CD14-positive monocyte (primary cell): ENCODE data around the gene DCDC2. TPM values are rescaled to one million over a fixed set of nuclear protein-coding genes. Genes with fewer than 3 reads are reported as not detected.

Experiments
- DNase-seq, 3 donors: peaks; one replicate each; pipeline ENCODE4 v3.0.0-alpha.2; 2011 to 2022
- H2AFZ ChIP-seq: 2 replicates; pipeline ENCODE4 v1.6.0; 2012; ENCODE audit warnings: mild to moderate bottlenecking, low read depth, low read length, inconsistent platforms; ENCODE audit not compliant: insufficient read depth, poor library complexity, severe bottlenecking
- H3K27ac ChIP-seq, 2 donors: 1 replicate in 1 of 2; 2 replicates in 1 of 2; pipeline ENCODE4 v1.5.1; 2012 to 2013; ENCODE audit warnings: low read length in 2 of 2, control low read depth in 1 of 2, inconsistent platforms in 1 of 2, low read depth in 1 of 2, mild to moderate bottlenecking in 1 of 2
- H3K27me3 ChIP-seq, 2 donors: one replicate each; pipeline versions ENCODE4 v1.6.0 to v1.6.1; 2011 to 2013; ENCODE audit warnings: low read length in 2 of 2; ENCODE audit not compliant: control insufficient read depth in 2 of 2, insufficient read depth in 2 of 2
- H3K36me3 ChIP-seq, 2 donors: replicated peaks in 1 of 2; 1 replicate in 1 of 2; 2 replicates in 1 of 2; pipeline versions ENCODE4 v1.5.1 to v1.6.1; 2012 to 2013; ENCODE audit warnings: low read length in 2 of 2, control low read depth in 1 of 2, inconsistent platforms in 1 of 2, mild to moderate bottlenecking in 1 of 2; ENCODE audit not compliant: insufficient read depth in 2 of 2, control insufficient read depth in 1 of 2
- H3K4me1 ChIP-seq, 2 donors: 1 replicate in 1 of 2; 2 replicates in 1 of 2; pipeline versions ENCODE4 v1.5.1 to v1.6.1; 2012 to 2013; ENCODE audit warnings: low read length in 2 of 2, control low read depth in 1 of 2, inconsistent platforms in 1 of 2, mild to moderate bottlenecking in 1 of 2, moderate library complexity in 1 of 2; ENCODE audit not compliant: insufficient read depth in 2 of 2, control insufficient read depth in 1 of 2
- H3K4me2 ChIP-seq: replicated peaks from 2 replicates; pipeline ENCODE3; 2012; ENCODE audit warnings: low read length, moderate library complexity, mild to moderate bottlenecking; ENCODE audit not compliant: poor library complexity, severe bottlenecking; ENCODE audit errors: extremely low read depth
- H3K4me3 ChIP-seq, 3 experiments: fragments of 200-600 bp in 1 of 3; sonication (generic) in 1 of 3; replicated peaks in 1 of 3; 1 replicate in 2 of 3; 2 replicates in 1 of 3; pipeline ENCODE4 v1.5.1; 2011 to 2013; ENCODE audit warnings: low read length in 3 of 3, mild to moderate bottlenecking in 3 of 3, control low read depth in 2 of 3, low read depth in 2 of 3, inconsistent platforms in 1 of 3, moderate library complexity in 1 of 3
- H3K79me2 ChIP-seq: 2 replicates; pipeline ENCODE4 v1.6.0; 2012; ENCODE audit warnings: mild to moderate bottlenecking, control low read depth, inconsistent platforms, low read length, moderate library complexity; ENCODE audit not compliant: insufficient read depth
- H3K9ac ChIP-seq: 2 replicates; pipeline ENCODE4 v1.6.0; 2017; ENCODE audit warnings: low read length, mild to moderate bottlenecking; ENCODE audit not compliant: insufficient read depth, poor library complexity, severe bottlenecking
- H3K9me3 ChIP-seq, 2 donors: replicated peaks in 1 of 2; 1 replicate in 1 of 2; 2 replicates in 1 of 2; pipeline versions ENCODE4 v1.5.1 to v1.6.1; 2012 to 2013; ENCODE audit warnings: low read length in 2 of 2, control low read depth in 1 of 2; ENCODE audit not compliant: control insufficient read depth in 1 of 2, insufficient read depth in 1 of 2
- H4K20me1 ChIP-seq: 2 replicates; pipeline ENCODE4 v1.6.0; 2012; ENCODE audit warnings: mild to moderate bottlenecking, low read length, control low read depth, moderate library complexity; ENCODE audit not compliant: insufficient read depth
- H3K27ac Mint-ChIP-seq, 7 donors: one replicate each; pipeline ENCODE4 v1.8.0; 2020; ENCODE audit warnings: mild to moderate bottlenecking in 7 of 7, mixed read lengths in 7 of 7, moderate library complexity in 6 of 7, inconsistent platforms in 2 of 7
- H3K27me3 Mint-ChIP-seq, 3 donors: one replicate each; pipeline ENCODE4 v1.8.0; 2021 to 2022; ENCODE audit warnings: low read depth in 3 of 3, mild to moderate bottlenecking in 3 of 3, mixed read lengths in 3 of 3, moderate library complexity in 3 of 3, inconsistent platforms in 1 of 3
- H3K36me3 Mint-ChIP-seq, 2 donors: one replicate each; pipeline ENCODE4 v1.8.0; 2020; ENCODE audit warnings: mixed read lengths in 2 of 2, inconsistent platforms in 1 of 2, mild to moderate bottlenecking in 1 of 2
- H3K4me1 Mint-ChIP-seq: one replicate; pipeline ENCODE4 v1.8.0; 2020; ENCODE audit warnings: mild to moderate bottlenecking, mixed read lengths
- H3K4me3 Mint-ChIP-seq, 2 donors: one replicate each; pipeline ENCODE4 v1.8.0; 2020; ENCODE audit warnings: mild to moderate bottlenecking in 2 of 2, mixed read lengths in 2 of 2, moderate library complexity in 1 of 2
- H3K9me3 Mint-ChIP-seq, 7 donors: one replicate each; pipeline ENCODE4 v1.8.0; 2020 to 2022; ENCODE audit warnings: mixed read lengths in 7 of 7, mild to moderate bottlenecking in 6 of 7, moderate library complexity in 6 of 7, inconsistent platforms in 2 of 7
- CTCF ChIP-seq: fragments of 200-600 bp; IDR thresholded peaks from one replicate; pipeline ENCODE4 v1.8.0; 2022; ENCODE audit warnings: antibody characterized with exemption, mild to moderate bottlenecking
- WGBS: methylation state at CpG from one replicate; pipeline ENCODE4 v1.1.5; 2013; ENCODE audit warnings: missing lambda C conversion rate; ENCODE audit not compliant: insufficient coverage; 5-methylcytosine and 5-hydroxymethylcytosine counted together
- intact Hi-C, 2 donors: fragments of 100-400 bp; cut with micrococcal nuclease; formaldehyde crosslinking; loops; one replicate each; pipeline versions ENCODE4 v1.15.0 to v1.15.1; 2023
- polyA plus RNA-seq, 3 donors: library from polyadenylated mRNA; depleted of rRNA in 1 of 3; unstranded in 2 of 3; stranded (reverse) in 1 of 3; fragments of 300-500 nt in 2 of 3; fragments of >200 nt in 1 of 3; fragmentation: Illumina TruSeq in 2 of 3; gene quantifications; 1 replicate in 2 of 3; 2 replicates in 1 of 3; pipeline ENCODE4 v1.2.3, GENCODE V29; 2012 to 2021

DCDC2 gene
- polyA plus RNA-seq, 3 donors, result not detected

DNA sequence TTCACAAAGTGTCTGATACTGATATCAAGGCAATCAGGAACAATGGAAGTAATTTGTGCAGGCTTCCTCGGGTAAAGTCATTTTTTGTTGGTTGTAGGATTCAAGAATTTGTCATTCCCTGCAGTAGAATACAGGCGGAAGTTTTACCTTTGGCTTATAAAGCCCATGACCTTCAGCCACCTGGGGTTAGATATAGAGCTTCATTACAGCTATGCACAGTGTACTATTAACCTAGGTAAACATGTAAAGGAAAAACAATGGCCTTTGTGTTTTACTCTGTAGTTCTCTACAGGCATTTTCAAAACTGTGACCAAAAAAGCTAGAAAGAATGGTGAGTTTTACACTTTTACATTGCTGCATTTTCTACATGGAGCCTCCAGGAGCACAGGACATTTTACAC is 116.9 kb downstream of the DCDC2 start:
- DNase-seq, result no peak
- Mint-ChIP-seq H3K27ac (no peak overlapping the region), H3K4me1 (peaks cover 14% of the 10 kb centered on the region), H3K4me3 (no peak overlapping the region), H3K36me3 (no peaks in the 10 kb centered on the region), H3K9me3 (peaks cover 0 to 3% (median 0%) of the 10 kb centered on the region in 7 donors), H3K27me3 (peaks cover 2 to 11% (median 6%) of the 10 kb centered on the region in 3 donors)
- Histone ChIP-seq H4K20me1 (no peaks in the 10 kb centered on the region), H3K4me2 (no peak overlapping the region), H3K27me3 (no peaks in the 10 kb centered on the region), H3K9ac (no peak overlapping the region), H3K79me2 (no peaks in the 10 kb centered on the region), H3K4me3 (no peak overlapping the region), H3K36me3 (no peaks in the 10 kb centered on the region), H3K9me3 (no peaks in the 10 kb centered on the region), H3K27ac (no peak overlapping the region), H2AFZ (no peak overlapping the region), H3K4me1 (peaks cover 10 to 12% of the 10 kb centered on the region in 2 donors)
- intact Hi-C loops, result no loop called here
- no peak for TF ChIP-seq CTCF
- WGBS, result no CpG with 5 or more reads among the region's 2 CpGs

DNA sequence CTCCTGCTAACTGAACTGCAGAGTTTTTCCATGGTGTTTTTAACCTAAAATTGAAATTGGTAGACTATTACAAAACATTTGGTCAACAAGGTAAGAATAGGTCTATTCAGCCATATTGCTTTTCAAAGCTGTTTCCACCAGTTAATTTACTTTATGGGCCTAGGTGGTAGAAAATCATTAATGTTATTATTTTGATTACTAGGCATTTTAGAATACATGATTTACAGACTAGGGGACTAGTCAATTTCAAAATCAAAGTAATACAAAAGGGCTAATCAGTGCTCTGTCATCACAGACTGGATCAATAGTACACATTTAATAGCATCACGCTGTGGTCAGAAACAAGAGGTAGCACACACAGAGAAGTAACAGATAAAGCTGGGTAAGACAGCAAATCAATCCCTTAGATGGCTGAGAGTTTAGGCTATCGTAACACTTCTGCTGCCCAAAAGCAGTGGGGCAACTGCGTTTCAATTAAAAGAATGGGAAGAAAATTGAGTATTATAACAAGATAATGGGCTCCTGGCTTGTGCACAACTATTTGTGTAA is 117.4 kb downstream of the DCDC2 start:
- H3K79me2 ChIP-seq, result no peaks in the 10 kb centered on the region
- Mint-ChIP-seq H3K9me3 (peaks cover 0 to 3% (median 0%) of the 10 kb centered on the region in 7 donors), H3K27me3 (peaks cover 2 to 11% (median 6%) of the 10 kb centered on the region in 3 donors), H3K36me3 (no peaks in the 10 kb centered on the region), H3K27ac (no peak overlapping the region), H3K4me1 (peaks cover 14% of the 10 kb centered on the region), H3K4me3 (no peak overlapping the region)
- no peak overlapping the region for H3K4me2 ChIP-seq
- no peak for TF ChIP-seq CTCF
- H3K4me3 ChIP-seq, result no peak overlapping the region
- no peaks in the 10 kb centered on the region for H3K36me3 ChIP-seq
- no peak overlapping the region for H3K9ac ChIP-seq
- H3K4me1 ChIP-seq, result peaks cover 10 to 12% of the 10 kb centered on the region in 2 donors
- WGBS, result 100% methylated on average over 2 of the region's 3 CpGs
- H3K9me3 ChIP-seq, result no peaks in the 10 kb centered on the region
- intact Hi-C loops, result no loop called here
- no peak overlapping the region for H3K27ac ChIP-seq
- H3K27me3 ChIP-seq, result no peaks in the 10 kb centered on the region
- no peaks in the 10 kb centered on the region for H4K20me1 ChIP-seq
- DNase-seq, result no peak
- H2AFZ ChIP-seq, result no peak overlapping the region
